GM06990 (cell line): ENCODE data around the gene CLIC5.

Experiments
- DNase-seq: peaks from one replicate; pipeline ENCODE4 v3.0.0-alpha.2; 2011; ENCODE audit not compliant: insufficient read length; ENCODE audit errors: extremely low read depth
- H3K27me3 ChIP-seq: replicated peaks from 2 replicates; pipeline ENCODE4 v1.6.0; 2011; ENCODE audit warnings: low read length; ENCODE audit not compliant: control insufficient read depth, insufficient read depth
- H3K36me3 ChIP-seq: 2 replicates; pipeline ENCODE4 v1.5.1; 2011; ENCODE audit warnings: low read length; ENCODE audit not compliant: control insufficient read depth, insufficient read depth
- H3K4me3 ChIP-seq: replicated peaks from 2 replicates; pipeline ENCODE4 v1.5.1; 2011; ENCODE audit warnings: low read depth, mild to moderate bottlenecking, control low read depth, low read length
- TF ChIP-seq, protein P1 (sequence below): IDR thresholded peaks from 2 replicates; pipeline ENCODE4 v1.5.1; 2011; ENCODE audit warnings: low read length, control low read depth, mild to moderate bottlenecking, inconsistent platforms; ENCODE audit not compliant: insufficient read depth, poor library complexity, severe bottlenecking

The CLIC5 gene

DNA sequence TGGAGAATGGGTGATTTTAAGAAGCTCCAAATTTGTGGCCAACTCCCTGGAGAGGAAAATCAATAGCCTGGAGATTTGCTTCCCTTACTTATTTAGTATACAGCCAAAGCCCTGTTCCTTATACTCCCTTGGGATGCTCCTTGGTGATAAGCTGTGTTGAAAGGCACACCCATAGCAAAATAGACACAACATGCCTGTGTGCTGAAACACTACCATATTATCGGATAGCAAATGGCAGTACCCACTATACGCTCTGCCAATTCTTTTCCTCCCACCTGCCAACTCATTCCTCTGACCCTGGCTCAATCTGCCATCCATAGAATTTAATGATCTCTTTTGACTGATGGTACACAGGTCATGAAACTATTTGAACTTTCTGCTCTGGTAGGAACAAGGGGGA is 98.2 kb downstream of the CLIC5 start:
- TF ChIP-seq, protein P1, sequence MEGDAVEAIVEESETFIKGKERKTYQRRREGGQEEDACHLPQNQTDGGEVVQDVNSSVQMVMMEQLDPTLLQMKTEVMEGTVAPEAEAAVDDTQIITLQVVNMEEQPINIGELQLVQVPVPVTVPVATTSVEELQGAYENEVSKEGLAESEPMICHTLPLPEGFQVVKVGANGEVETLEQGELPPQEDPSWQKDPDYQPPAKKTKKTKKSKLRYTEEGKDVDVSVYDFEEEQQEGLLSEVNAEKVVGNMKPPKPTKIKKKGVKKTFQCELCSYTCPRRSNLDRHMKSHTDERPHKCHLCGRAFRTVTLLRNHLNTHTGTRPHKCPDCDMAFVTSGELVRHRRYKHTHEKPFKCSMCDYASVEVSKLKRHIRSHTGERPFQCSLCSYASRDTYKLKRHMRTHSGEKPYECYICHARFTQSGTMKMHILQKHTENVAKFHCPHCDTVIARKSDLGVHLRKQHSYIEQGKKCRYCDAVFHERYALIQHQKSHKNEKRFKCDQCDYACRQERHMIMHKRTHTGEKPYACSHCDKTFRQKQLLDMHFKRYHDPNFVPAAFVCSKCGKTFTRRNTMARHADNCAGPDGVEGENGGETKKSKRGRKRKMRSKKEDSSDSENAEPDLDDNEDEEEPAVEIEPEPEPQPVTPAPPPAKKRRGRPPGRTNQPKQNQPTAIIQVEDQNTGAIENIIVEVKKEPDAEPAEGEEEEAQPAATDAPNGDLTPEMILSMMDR: no peak
- no peak for DNase-seq
- H3K4me3 ChIP-seq: no peak overlapping the region
- H3K36me3 ChIP-seq: no peaks in the 10 kb centered on the region
- no peaks in the 10 kb centered on the region for H3K27me3 ChIP-seq

DNA sequence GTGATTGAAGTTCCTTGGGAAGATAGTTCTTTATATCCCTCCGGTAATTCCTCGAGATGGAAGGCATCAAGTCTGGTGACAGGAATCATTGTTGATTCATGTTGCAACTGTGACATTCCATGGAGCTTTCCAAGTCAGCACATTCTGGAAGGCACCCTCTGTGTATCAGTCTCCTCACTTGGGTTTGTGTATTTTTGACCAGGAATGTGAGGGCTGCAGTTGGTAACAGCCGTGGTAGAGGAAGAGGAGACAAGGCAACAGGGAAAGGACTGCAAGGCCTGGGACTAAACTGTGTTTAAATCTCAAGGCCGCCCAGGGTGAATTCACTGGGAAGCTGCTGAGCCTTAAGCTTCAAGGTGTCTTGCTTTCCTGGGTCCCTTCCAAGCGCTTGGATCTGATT is 99.0 kb downstream of the CLIC5 start:
- no peak overlapping the region for H3K4me3 ChIP-seq
- no peaks in the 10 kb centered on the region for H3K36me3 ChIP-seq
- no peak for DNase-seq
- TF ChIP-seq, protein P1: no peak
- H3K27me3 ChIP-seq: no peaks in the 10 kb centered on the region

DNA sequence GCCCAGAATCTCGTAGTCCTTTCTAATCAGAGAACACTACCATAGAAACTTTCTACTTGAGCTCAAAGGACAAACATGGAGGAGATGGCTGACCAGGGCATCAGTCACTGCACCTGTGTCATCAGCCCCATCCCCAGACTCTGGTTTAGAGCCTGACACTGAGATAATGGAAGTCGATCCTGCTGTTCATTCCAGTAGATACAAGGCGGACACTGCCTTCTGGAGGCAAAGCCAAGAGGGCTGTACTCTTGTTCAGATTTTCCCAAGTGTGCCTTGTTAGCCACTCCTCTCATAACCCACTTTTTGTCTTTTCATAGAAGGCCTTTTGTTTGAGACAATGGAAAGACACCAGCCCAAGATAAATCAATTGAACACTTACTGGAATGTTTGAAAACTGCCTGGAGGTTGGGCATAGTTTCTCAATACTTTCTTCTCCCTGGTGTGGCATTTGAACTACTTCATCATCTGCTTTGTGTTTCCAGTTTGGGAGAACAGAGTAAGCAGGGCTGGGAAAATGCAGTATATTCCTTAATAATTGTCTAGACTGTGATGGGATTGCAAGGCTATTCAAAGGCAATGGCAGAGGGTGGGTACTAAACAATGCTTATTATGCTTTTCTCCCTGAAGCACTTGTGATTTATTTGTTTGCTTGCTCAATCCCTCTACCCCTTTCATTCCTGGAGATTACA is 99.7 kb downstream of the CLIC5 start:
- Histone ChIP-seq H3K27me3 (no peaks in the 10 kb centered on the region), H3K4me3 (no peak overlapping the region), H3K36me3 (no peaks in the 10 kb centered on the region)
- DNase-seq: no peak
- TF ChIP-seq, protein P1: no peak

- no peaks in the 10 kb centered on the region for H3K27me3 ChIP-seq
- no peak for DNase-seq
- H3K4me3 ChIP-seq: no peak overlapping the region
- TF ChIP-seq, protein P1: no peak
- no peaks in the 10 kb centered on the region for H3K36me3 ChIP-seq
Observed at GRCh38 chr6:45911691-45912090, 104.0 kb downstream of the CLIC5 start.

DNA sequence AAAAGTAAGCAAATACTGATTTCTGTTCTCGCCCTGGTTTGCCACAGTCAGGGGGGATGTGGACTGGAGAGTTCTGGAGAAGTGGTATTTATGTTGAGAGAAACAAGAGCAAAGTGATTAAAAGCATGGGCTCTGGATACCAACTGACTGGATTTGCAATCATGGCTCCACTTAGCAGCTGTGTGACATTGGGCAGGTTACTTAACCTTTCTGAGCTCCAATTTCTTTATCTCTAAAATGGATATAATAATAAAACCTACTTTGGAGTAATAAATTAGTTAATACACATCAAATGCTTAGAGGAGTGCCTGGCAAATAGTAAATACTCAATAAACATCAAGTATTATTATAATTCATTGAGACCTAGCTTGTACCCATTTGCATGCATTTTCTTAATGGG is 111.7 kb downstream of the CLIC5 start:
- no peaks in the 10 kb centered on the region for H3K27me3 ChIP-seq
- no peak overlapping the region for H3K4me3 ChIP-seq
- TF ChIP-seq, protein P1: no peak
- H3K36me3 ChIP-seq: no peaks in the 10 kb centered on the region
- no peak for DNase-seq

- Histone ChIP-seq H3K4me3 (no peak overlapping the region), H3K27me3 (no peaks in the 10 kb centered on the region), H3K36me3 (no peaks in the 10 kb centered on the region)
- TF ChIP-seq, protein P1: no peak
- no peak for DNase-seq
Observed at GRCh38 chr6:45902984-45903383, 112.7 kb downstream of the CLIC5 start.
